GM10847 (cell line): ENCODE data around the gene NUP205.

Source experiments
- POLR2A ChIP-seq: IDR thresholded peaks from 2 replicates; pipeline ENCODE4 v1.6.1; 2011; ENCODE audit not compliant: insufficient read length; ENCODE audit errors: extremely low read depth

The NUP205 gene

DNA sequence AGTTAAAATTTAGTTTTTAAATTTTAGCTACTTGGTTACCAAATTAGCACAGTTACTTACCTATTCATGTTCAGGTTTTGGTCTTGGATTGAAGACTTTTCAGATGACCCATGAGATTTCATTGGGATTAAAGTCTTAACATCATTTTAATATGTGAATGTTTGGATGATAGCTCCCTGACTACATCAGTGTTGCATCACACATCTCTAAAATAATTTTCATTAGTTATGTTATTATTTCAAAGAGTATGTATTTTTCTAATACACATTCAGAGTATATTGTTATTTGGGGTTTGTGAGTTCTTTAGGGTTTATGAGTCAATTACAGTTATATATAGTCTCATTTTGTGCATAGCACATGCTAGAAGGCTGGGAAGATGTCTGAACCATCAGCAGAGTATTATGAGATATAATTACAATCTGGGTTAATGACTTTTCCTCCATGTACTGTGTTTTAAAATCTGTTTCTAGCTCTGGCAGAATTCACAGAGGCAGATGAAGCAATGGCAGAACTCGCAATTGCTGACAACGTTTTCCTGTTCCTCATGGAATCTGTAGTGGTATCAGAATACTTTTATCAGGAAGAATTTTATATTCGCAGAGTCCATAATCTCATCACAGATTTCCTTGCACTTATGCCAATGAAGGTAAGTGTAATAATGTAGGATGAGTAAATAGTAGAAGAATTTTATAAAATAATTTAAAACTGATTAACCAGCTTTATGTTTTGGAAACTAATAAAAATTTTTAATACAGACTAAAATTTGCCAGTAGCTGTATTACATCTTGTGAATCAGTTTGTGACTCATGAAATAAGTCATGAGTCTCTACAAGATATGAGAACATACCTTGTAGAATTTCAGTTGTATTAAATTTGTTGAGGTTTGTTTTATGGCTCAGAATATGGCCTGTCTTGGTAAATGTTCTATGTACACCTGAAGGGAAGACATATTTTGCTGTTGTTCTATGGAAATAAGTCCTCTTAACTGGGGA, 26.9 kb downstream of the NUP205 start:
- TF ChIP-seq POLR2A, result no peak

DNA sequence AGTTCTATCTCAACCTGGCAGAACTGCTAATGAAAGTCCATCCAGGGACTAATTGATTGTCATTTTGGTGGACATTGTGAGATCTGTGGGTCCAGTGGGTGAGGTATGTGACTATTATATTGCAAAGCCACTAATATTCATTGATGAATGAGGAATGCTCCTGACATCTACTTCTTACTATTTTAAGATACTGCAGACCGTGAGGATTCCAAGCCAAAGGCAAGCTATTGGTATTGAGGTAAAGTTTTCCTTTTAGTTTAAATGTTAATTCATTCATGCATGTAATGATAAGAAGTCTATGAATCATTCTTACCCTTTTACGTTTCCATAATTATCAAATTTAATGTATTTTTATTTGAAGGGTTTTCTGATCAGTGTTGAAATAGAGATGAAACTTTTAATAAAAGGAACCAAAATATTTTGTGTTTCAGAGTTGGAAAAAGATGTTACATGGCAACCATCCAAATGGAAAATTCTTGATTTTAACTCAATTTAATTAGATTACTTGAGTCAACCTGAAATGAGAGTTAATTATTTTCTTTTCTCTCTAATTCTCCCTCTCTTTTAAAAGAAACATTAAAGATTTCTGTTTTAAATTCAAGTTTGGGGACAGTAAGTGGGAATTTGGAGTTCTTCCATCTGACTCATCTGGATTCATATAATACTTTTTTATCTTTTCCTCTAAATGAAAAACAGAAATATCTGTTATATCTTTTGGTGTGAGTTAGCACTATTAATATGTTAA, 39.6 kb downstream of the NUP205 start:
- no peak for TF ChIP-seq POLR2A

DNA sequence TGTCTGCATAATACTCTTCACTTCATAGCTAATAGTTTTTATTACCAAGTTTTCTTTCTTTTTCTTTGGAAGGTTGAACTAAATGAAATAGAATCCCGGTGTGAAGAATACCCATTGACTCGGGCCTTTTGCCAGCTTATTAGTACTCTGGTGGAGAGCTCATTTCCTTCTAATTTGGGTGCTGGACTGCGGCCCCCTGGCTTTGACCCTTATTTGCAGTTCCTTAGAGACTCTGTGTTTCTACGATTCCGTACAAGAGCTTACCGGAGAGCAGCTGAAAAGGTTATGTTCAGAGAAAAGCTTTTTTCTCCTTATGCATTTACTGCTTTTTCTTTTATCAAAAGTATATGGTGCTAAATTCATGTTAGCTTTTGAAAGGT, 40.2 kb downstream of the NUP205 start:
- TF ChIP-seq POLR2A, result no peak

DNA sequence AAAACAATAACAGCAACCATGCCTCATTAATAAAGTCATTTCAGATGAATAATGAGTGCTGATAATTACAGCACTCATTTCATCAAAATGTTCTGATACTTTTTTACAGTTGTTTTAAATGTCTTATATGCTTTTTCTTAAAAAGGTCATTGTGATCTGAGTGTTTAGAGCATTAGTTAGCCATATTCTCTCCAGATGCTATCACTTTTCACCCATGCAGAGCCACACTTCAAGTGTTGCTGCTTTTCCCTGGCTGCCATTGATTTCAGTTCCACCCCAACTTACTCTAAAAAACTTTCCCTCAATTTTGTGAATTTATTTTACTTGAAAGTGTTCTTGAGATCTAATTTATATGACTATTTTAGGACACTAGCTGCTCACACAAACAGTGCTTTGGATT, 41.8 kb downstream of the NUP205 start:
- no peak for TF ChIP-seq POLR2A

DNA sequence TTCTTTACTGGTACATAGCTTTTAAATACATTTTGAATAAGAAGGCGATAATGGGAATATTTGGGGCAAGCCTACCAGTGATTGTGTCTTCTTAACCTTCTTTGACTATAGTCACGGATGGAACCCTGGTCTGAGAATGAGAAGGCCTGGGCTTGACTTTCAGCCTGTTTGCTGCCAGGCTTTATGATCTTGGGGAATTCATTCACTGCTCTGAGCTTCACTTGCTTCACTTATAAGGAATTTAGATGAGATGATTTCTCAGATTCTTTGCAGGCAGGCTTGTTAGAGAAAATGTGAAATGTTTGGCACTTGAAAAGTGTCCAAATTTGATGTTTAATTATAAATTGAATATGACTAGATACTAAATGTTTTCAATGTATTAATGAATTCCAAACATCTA, 42.5 kb downstream of the NUP205 start:
- no peak for TF ChIP-seq POLR2A

DNA sequence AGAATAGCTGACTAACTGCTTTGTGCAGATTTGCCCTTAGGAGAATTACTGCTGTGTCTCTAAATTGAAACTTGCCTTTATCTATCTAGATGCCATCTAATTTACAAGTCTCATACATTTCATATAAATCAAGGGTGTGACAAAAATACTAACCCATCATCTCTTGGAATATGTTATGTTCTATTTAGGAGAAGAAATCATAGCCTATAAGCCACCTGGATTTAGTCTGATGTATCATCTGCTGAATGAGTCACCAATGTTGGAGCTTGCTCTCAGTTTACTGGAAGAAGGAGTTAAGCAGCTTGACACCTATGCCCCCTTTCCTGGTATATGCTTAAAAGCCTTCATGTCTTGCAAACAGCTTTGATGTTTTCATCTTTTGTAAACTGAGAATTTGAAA, 43.5 kb downstream of the NUP205 start:
- no peak for TF ChIP-seq POLR2A

DNA sequence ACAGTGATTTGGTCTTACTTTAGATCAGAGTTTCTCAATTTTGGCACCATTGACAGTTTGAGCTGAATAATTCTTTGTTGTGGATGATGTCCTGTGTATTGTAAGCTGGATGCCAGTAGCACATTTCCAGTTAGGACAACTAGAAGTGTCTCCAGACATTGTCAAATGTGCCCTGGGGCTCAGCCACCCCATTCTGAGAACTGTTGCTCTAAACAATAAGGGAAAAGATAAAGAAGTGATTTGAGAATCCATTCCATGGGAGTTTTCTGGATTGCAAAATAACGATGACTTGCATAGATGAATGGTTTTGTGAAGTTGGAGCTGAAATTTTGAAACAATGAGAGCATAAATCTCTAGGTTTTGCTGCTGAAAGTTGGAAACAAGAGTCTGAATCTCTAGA, 44.6 kb downstream of the NUP205 start:
- TF ChIP-seq POLR2A, result no peak

DNA sequence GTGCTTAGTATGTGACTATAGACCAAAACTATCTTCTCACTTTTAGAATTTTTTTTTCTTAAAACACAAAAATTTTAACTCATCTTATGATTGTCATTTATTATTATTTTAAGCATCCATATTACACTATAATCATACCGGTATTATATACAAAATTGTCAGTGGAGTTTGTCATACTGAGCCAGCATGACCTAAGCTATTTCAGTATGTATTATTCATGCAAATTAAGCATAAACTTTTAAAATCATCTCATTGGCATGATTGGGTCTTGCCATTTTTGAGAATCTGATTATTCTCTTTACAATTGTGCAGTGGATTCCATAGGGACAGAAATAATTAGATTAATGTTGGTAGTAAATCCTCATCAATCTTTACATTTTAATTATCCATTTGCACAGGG, 58.4 kb downstream of the NUP205 start:
- no peak for TF ChIP-seq POLR2A

DNA sequence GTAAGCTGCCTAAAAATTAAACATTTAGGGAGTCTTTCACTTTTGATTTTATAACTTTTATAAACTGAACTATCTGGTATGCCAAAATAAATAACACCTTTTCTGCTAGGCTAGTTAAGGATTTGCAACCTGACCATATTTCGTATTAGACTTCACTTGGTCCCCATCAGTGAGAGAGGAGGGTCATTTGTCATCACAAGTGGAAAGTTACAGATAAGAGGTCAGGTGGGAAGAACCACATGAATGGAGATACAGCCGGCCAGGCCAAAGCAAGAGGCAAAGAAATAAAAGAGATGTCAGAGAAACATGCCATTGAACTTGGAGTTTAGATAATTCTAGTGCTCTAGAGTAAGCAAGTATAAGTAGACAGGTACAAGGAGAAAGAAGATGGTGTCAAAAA, 60.1 kb downstream of the NUP205 start:
- no peak for TF ChIP-seq POLR2A

DNA sequence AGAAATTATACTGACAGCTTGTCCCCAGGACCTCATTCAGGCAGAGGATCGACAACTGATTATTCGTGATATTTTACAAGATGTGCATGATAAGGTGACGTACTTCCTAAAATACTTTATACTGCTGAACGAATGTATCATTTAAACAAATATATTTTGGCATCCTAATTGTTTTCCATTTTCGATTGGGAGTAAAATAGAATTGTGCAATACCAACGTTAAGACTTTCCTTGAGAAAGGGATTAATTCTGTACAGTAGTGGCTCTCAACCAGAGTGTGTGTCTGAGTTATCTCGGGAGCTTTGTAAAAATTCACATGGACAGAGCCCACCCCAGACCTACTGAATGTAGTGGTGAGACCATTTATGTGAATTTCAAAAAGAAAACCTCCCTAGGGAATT, 60.8 kb downstream of the NUP205 start:
- TF ChIP-seq POLR2A, result no peak

DNA sequence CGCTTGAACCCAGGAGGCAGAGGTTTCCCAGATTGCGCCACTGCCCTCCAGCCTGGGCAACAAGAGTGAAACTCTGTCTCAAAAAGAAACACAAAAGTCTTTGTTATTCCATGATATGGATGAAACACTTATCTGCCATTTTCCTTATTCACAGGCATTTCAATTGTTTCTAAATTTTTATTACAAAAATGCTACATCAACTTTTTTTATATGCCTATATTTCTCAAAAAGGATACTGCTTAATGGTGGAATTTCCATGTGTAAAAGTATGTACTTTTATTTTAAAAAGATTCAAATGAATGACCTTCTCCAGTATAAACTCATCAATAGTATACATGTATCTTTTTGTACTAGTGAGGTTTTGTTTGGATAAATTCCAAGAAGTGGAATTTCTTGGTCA, 62.7 kb downstream of the NUP205 start:
- TF ChIP-seq POLR2A, result no peak

DNA sequence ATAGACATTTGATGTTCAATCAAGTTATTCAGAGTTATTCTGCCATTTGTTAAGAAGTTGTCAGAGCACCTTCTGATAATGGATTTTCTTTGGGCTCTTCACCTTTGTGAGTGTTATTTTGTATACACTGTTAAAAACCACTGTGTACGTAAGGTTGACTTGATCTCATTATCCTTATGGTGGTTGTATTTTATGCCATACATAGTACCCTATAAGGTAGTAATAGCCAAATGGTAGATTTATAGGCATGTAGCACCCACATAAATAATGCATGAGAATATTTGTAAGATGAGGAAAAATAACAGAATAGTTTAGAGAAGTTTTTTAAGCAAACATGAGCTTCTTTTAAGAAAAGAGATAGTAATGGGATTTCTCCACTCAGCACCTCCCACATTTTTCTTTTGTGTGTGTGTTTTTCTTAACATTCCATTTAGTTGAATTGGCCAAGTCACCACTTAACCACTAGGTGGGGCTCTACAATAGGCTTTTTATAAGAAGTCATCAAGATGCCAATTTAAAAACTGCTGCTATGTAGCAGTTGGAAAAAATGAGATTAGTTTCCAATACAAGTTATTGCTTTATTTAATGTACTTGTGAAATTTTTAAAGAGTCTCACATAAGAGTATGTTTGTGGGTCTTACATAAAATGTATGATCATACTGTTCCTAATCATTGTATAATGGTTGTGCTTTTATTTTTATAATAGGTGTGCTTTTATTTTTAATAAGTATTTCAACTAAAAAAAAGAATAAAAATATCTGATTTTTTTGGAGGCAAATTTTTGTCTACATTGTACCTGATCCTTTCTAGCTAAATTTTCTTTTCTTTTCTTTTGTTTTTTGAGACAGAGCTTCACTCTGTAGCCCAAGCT, 63.5 kb downstream of the NUP205 start:
- TF ChIP-seq POLR2A, result no peak

DNA sequence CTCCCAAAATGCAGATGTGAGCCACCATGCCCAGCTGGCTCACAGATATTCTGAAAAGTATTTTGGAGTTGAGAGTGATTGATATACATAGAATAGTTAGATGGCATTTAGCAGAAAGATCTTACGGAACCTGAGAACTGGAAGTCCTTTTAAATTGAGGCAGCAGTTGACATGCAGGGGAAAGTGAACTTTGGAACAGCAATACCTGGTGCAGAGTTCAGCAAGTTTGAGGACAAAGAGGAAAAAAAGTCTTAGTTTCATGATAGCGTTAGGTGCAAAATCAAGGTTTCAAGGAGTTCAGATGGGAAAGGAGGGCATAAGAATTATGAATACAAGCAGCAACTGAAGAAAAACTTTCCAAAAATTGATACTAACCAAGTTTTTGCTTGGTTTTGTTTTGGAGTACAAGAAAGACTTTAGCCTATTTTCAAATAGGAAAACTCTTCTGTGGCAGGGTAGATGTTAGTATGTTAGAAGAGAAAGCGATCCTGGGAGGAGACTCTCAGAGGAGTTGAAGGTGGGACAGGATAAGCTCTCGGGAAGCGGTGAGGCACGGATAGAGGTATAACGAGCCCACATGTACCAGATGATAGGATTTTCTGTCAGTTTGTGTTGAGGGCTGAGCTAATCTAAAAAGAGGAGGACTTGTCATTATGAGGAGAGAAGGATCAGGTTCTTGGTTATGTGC, 76.6 kb downstream of the NUP205 start:
- TF ChIP-seq POLR2A, result no peak

DNA sequence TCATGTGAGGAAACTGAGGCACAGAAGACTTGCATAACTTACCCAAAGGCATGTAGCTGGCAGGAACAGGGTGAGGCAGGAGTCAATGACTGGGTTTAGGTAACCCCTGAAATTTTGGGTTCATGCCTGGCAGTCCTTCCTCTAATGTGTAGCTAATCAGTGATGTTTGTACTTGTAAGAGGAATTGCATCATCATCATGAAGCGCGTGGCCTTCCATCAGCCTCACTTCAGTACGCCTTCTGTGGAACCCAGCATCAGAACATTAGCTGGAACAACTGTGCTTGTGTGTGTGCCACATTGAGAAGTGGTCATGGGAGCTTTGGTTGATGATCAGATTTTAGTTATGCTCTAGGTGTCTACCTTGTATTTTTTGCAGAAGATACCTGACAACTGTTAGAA, 86.4 kb downstream of the NUP205 start:
- no peak for TF ChIP-seq POLR2A

DNA sequence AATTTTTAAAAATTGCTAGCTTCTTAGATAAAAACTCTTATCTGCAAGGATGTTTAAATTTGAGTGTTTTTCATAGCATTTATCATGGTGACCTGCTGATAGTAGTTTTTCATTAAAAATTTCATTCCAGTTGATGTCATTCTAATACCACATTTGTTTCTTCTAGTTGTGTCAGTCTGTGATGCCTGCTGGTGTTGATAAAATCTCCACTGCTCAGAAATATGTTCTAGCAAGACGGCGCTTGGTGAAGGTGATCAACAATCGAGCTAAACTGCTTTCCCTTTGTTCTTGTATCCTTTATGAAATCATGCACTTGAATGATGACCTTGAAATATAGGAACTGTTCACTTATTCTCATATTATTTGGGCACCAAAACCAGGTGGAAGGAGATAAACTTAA, 87.0 kb downstream of the NUP205 start:
- no peak for TF ChIP-seq POLR2A
